Peyer's patch (tissue), 4 donors: ENCODE data around the gene BIVM. TPM values are rescaled to one million over a fixed set of nuclear protein-coding genes. Genes with fewer than 3 reads are reported as not detected.

Source experiments
- DNase-seq, 3 donors: peaks; one replicate each; pipeline ENCODE4 v3.0.0-alpha.2; 2017 to 2019
- H3K27ac ChIP-seq, 4 donors: fragments of 200-600 bp; sonication (generic); one replicate each; pipeline ENCODE4 v1.5.1; 2016 to 2019
- H3K27me3 ChIP-seq, 2 donors: fragments of 200-600 bp; sonication (generic); one replicate each; pipeline ENCODE4 v1.5.1; 2019
- H3K36me3 ChIP-seq, 3 donors: fragments of 200-600 bp; sonication (generic); one replicate each; pipeline ENCODE4 v1.5.1; 2016 to 2019
- H3K4me1 ChIP-seq, 4 donors: fragments of 200-600 bp; sonication (generic); one replicate each; pipeline ENCODE4 v1.5.1; 2016 to 2019
- H3K4me3 ChIP-seq, 4 donors: fragments of 200-600 bp; sonication (generic); 1 replicate in 3 of 4; 2 replicates in 1 of 4; pipeline ENCODE4 v1.5.1; 2016 to 2019; ENCODE audit warnings: mild to moderate bottlenecking in 1 of 4
- H3K9me3 ChIP-seq, 4 donors: fragments of 200-600 bp; sonication (generic); one replicate each; pipeline ENCODE4 v1.5.1; 2016 to 2019; ENCODE audit warnings: mild to moderate bottlenecking in 1 of 4
- CTCF ChIP-seq, 6 experiments: fragments of 450-650 bp in 4 of 6; fragments of 200-600 bp in 2 of 6; sonication (generic) in 1 of 6; IDR thresholded peaks; one replicate each; pipeline ENCODE4 v1.5.1; 2017 to 2019; ENCODE audit warnings: antibody characterized with exemption in 6 of 6, mild to moderate bottlenecking in 3 of 6, moderate library complexity in 1 of 6
- POLR2A ChIP-seq, 2 donors: fragments of 450-650 bp; IDR thresholded peaks; one replicate each; pipeline ENCODE4 v1.5.1; 2017; ENCODE audit warnings: antibody characterized with exemption in 2 of 2, mild to moderate bottlenecking in 2 of 2, moderate library complexity in 2 of 2
- total RNA-seq, 4 donors: library from RNA; depleted of rRNA; stranded (reverse); fragments of >200 nt; gene quantifications; one replicate each; pipeline ENCODE4 v1.1.0, GENCODE V29; 2016

The BIVM gene
- total RNA-seq, 4 donors from 2014 or later = 14.6 to 24.9 (median 18.0) TPM

GRCh38 chr13:102854675-102855074, 55.8 kb downstream of the BIVM start:
- H3K4me1 ChIP-seq = no peaks in the 10 kb centered on the region
- no peaks in the 10 kb centered on the region for H3K9me3 ChIP-seq
- no peak overlapping the region for H3K4me3 ChIP-seq
- no peak for DNase-seq
- no peak for TF ChIP-seq POLR2A (IDR thresholded peaks at IDR 0.05)
- TF ChIP-seq CTCF (IDR thresholded peaks at IDR 0.05) = no peak
- H3K27ac ChIP-seq = no peak overlapping the region
- H3K27me3 ChIP-seq = no peaks in the 10 kb centered on the region
- H3K36me3 ChIP-seq = peaks cover 0 to 72% (median 0%) of the 10 kb centered on the region in 3 donors

- Histone ChIP-seq H3K36me3 (peaks cover 0 to 91% (median 2%) of the 10 kb centered on the region in 3 donors), H3K4me3 (no peak overlapping the region), H3K9me3 (no peaks in the 10 kb centered on the region), H3K27ac (no peak overlapping the region), H3K27me3 (no peaks in the 10 kb centered on the region), H3K4me1 (no peaks in the 10 kb centered on the region)
- no peak for TF ChIP-seq CTCF (IDR thresholded peaks at IDR 0.05)
- TF ChIP-seq POLR2A (IDR thresholded peaks at IDR 0.05) = no peak
- no peak for DNase-seq
These were observed 57.6 kb downstream of the BIVM start for GRCh38 chr13:102856557-102856956.

GRCh38 chr13:102862624-102863210, 63.8 kb downstream of the BIVM start:
- no peak overlapping the region for H3K4me3 ChIP-seq
- no peaks in the 10 kb centered on the region for H3K9me3 ChIP-seq
- TF ChIP-seq POLR2A (IDR thresholded peaks at IDR 0.05) (no peak), CTCF (IDR thresholded peaks at IDR 0.05) (no peak)
- H3K27me3 ChIP-seq = no peaks in the 10 kb centered on the region
- H3K4me1 ChIP-seq = no peaks in the 10 kb centered on the region
- no peak overlapping the region for H3K27ac ChIP-seq
- peaks cover 3 to 99% (median 4%) of the 10 kb centered on the region in 3 donors for H3K36me3 ChIP-seq
- no peak for DNase-seq

- Histone ChIP-seq H3K36me3 (peaks cover 3 to 99% (median 4%) of the 10 kb centered on the region in 3 donors), H3K27me3 (no peaks in the 10 kb centered on the region)
- TF ChIP-seq CTCF (IDR thresholded peaks at IDR 0.05) (no peak), POLR2A (IDR thresholded peaks at IDR 0.05) (no peak)
These were observed 64.7 kb downstream of the BIVM start for GRCh38 chr13:102863590-102863989.

GRCh38 chr13:102868366-102868936, 69.5 kb downstream of the BIVM start:
- H3K27ac ChIP-seq = no peak overlapping the region
- H3K4me1 ChIP-seq = peaks cover 0 to 10% (median 0%) of the 10 kb centered on the region in 4 donors
- H3K4me3 ChIP-seq = no peak overlapping the region
- H3K36me3 ChIP-seq = peaks cover 0 to 74% (median 0%) of the 10 kb centered on the region in 3 donors
- no peaks in the 10 kb centered on the region for H3K27me3 ChIP-seq
- no peak for TF ChIP-seq CTCF (IDR thresholded peaks at IDR 0.05)
- H3K9me3 ChIP-seq = no peaks in the 10 kb centered on the region
- DNase-seq = no peak

More at GRCh38 chr13:102863590-102863989, 64.7 kb downstream of the BIVM start:
- DNase-seq = no peak
- H3K4me3 ChIP-seq = no peak overlapping the region
- no peaks in the 10 kb centered on the region for H3K4me1 ChIP-seq
- H3K27ac ChIP-seq = no peak overlapping the region
- no peaks in the 10 kb centered on the region for H3K9me3 ChIP-seq
